ENCODE measurements around the gene KDM3B.

Gene KDM3B

DNA sequence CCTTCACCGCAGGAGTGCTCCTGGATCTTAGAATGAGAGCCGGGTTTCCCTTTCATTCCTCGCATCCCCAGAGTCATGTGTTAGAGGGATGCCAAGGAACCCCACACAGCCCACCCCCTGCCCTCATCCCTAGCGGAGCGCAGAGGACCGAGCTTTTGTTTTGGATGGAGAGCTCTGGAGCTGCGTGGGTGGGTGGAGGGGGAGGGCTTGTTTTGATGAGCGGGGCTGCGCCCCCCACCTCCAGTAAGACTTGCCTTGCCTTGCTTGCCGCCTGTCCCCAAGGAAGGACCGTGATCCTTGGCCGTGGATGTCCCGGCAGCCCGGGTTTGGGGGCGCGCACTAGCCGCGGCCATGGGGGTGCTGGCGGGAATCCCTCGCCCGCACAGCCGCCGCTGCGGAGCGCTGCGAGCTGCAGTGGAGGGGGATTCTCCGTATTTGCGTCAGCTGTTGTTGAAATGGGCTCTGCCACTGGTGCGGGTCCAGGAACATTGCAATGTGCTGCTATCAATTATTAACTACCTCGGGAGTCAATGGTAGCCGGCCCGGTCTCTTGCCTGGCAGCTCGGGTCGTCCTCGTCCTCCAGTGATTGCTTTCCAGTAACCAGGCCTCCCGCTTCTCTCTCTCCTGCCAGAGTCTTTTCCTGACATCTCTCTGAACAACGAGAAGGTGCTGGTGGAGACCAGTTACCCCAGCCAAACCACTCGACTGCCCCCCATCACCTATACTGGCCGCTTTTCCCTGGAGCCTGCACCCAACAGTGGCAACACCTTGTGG, 113.8 kb downstream of the KDM3B start:
- H3K4me3 ChIP-seq (replicated peaks; ENCODE audit: low read depth, low read length): peak overlapping the region; percentile 67
- TF ChIP-seq, protein P1, sequence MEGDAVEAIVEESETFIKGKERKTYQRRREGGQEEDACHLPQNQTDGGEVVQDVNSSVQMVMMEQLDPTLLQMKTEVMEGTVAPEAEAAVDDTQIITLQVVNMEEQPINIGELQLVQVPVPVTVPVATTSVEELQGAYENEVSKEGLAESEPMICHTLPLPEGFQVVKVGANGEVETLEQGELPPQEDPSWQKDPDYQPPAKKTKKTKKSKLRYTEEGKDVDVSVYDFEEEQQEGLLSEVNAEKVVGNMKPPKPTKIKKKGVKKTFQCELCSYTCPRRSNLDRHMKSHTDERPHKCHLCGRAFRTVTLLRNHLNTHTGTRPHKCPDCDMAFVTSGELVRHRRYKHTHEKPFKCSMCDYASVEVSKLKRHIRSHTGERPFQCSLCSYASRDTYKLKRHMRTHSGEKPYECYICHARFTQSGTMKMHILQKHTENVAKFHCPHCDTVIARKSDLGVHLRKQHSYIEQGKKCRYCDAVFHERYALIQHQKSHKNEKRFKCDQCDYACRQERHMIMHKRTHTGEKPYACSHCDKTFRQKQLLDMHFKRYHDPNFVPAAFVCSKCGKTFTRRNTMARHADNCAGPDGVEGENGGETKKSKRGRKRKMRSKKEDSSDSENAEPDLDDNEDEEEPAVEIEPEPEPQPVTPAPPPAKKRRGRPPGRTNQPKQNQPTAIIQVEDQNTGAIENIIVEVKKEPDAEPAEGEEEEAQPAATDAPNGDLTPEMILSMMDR (IDR thresholded peaks at IDR 0.05; ENCODE audit: low read length, missing control alignments): no peak
- peak; percentile 54 for DNase-seq (ENCODE audit: low read depth)

DNA sequence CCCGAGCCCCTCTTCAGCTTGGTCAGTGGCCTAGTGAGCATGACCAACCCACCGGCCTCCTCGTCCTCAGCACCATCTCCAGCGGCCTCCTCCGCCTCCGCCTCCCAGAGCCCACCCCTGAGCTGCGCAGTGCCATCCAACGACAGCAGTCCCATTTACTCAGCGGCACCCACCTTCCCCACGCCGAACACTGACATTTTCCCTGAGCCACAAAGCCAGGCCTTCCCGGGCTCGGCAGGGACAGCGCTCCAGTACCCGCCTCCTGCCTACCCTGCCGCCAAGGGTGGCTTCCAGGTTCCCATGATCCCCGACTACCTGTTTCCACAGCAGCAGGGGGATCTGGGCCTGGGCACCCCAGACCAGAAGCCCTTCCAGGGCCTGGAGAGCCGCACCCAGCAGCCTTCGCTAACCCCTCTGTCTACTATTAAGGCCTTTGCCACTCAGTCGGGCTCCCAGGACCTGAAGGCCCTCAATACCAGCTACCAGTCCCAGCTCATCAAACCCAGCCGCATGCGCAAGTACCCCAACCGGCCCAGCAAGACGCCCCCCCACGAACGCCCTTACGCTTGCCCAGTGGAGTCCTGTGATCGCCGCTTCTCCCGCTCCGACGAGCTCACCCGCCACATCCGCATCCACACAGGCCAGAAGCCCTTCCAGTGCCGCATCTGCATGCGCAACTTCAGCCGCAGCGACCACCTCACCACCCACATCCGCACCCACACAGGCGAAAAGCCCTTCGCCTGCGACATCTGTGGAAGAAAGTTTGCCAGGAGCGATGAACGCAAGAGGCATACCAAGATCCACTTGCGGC, 114.6 kb downstream of the KDM3B start:
- peak overlapping the region; percentile 67 for H3K4me3 ChIP-seq (replicated peaks; ENCODE audit: low read depth, low read length)
- peak; percentile 55 for DNase-seq (ENCODE audit: low read depth)
- TF ChIP-seq, protein P1 (IDR thresholded peaks at IDR 0.05; ENCODE audit: low read length, missing control alignments): no peak

DNA sequence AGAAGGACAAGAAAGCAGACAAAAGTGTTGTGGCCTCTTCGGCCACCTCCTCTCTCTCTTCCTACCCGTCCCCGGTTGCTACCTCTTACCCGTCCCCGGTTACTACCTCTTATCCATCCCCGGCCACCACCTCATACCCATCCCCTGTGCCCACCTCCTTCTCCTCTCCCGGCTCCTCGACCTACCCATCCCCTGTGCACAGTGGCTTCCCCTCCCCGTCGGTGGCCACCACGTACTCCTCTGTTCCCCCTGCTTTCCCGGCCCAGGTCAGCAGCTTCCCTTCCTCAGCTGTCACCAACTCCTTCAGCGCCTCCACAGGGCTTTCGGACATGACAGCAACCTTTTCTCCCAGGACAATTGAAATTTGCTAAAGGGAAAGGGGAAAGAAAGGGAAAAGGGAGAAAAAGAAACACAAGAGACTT, 115.2 kb downstream of the KDM3B start:
- TF ChIP-seq, protein P1 (IDR thresholded peaks at IDR 0.05; ENCODE audit: low read length, missing control alignments): no peak
- DNase-seq (ENCODE audit: low read depth): no peak
- peak overlapping the region; percentile 12 for H3K4me3 ChIP-seq (replicated peaks; ENCODE audit: low read depth, low read length)

DNA sequence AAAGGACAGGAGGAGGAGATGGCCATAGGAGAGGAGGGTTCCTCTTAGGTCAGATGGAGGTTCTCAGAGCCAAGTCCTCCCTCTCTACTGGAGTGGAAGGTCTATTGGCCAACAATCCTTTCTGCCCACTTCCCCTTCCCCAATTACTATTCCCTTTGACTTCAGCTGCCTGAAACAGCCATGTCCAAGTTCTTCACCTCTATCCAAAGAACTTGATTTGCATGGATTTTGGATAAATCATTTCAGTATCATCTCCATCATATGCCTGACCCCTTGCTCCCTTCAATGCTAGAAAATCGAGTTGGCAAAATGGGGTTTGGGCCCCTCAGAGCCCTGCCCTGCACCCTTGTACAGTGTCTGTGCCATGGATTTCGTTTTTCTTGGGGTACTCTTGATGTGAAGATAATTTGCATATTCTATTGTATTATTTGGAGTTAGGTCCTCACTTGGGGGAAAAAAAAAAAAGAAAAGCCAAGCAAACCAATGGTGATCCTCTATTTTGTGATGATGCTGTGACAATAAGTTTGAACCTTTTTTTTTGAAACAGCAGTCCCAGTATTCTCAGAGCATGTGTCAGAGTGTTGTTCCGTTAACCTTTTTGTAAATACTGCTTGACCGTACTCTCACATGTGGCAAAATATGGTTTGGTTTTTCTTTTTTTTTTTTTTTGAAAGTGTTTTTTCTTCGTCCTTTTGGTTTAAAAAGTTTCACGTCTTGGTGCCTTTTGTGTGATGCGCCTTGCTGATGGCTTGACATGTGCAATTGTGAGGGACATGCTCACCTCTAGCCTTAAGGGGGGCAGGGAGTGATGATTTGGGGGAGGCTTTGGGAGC, 115.9 kb downstream of the KDM3B start:
- peak overlapping the region; percentile 12 for H3K4me3 ChIP-seq (replicated peaks; ENCODE audit: low read depth, low read length)
- peak; percentile 69 for DNase-seq (ENCODE audit: low read depth)
- TF ChIP-seq, protein P1 (IDR thresholded peaks at IDR 0.05; ENCODE audit: low read length, missing control alignments): no peak

DNA sequence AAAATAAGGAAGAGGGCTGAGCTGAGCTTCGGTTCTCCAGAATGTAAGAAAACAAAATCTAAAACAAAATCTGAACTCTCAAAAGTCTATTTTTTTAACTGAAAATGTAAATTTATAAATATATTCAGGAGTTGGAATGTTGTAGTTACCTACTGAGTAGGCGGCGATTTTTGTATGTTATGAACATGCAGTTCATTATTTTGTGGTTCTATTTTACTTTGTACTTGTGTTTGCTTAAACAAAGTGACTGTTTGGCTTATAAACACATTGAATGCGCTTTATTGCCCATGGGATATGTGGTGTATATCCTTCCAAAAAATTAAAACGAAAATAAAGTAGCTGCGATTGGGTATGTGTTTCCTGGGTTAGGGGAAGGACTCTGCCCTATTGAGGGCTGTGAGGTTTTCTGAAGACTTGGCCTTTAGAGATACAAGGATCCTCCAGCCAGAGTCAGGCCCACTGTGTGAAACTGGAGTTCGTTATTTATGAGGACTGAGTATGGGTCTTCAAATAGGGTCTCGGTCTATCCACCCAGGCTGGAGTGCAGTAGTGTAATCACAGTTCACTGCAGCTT, 116.6 kb downstream of the KDM3B start:
- TF ChIP-seq, protein P1 (IDR thresholded peaks at IDR 0.05; ENCODE audit: low read length, missing control alignments): no peak
- H3K4me3 ChIP-seq (replicated peaks; ENCODE audit: low read depth, low read length): no peak overlapping the region
- peak; percentile 83 for DNase-seq (ENCODE audit: low read depth)

DNA sequence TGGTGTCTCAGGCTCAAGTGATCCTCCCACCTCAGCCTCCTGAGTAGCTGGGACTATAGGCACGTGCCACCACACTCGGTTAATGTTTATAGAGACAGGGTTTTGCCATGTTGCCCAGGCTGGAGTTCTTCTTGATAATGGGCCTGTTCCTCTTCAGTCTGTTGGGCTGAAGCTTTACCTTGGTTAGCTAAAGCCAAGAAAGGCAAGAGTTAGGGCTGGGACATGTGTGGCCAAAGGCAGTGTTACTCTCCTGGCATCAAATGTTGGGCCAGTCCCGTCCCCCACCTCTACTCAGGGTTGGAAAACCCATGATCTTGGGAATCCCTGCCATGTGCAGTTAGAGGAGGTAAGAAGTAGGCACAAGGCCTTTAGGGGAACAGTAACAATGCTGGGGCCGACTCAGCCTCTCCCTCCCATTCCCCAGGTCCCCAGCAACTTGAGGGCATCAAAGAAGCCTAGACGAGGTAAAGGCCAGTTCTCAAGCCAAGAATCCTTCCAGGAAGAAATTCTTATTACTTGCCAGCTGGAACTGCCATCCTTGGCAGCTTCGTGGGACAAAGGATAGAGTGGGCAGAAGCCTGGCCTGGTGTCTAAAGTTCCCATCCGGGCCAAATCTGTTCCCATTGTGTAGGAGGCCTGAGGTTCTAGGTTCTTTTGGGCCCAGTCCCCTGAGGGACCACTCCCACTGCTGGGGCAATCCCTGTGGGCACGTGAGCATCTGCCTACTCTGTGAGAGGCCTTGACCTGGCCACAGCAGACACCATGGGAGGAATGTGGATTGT, 117.2 kb downstream of the KDM3B start:
- H3K4me3 ChIP-seq (replicated peaks; ENCODE audit: low read depth, low read length): no peak overlapping the region
- peak; percentile 93 for DNase-seq (ENCODE audit: low read depth)
- TF ChIP-seq, protein P1 (IDR thresholded peaks at IDR 0.05; ENCODE audit: low read length, missing control alignments): no peak
